Measurements from ENCODE around the gene TDRD10.

The TDRD10 gene

DNA sequence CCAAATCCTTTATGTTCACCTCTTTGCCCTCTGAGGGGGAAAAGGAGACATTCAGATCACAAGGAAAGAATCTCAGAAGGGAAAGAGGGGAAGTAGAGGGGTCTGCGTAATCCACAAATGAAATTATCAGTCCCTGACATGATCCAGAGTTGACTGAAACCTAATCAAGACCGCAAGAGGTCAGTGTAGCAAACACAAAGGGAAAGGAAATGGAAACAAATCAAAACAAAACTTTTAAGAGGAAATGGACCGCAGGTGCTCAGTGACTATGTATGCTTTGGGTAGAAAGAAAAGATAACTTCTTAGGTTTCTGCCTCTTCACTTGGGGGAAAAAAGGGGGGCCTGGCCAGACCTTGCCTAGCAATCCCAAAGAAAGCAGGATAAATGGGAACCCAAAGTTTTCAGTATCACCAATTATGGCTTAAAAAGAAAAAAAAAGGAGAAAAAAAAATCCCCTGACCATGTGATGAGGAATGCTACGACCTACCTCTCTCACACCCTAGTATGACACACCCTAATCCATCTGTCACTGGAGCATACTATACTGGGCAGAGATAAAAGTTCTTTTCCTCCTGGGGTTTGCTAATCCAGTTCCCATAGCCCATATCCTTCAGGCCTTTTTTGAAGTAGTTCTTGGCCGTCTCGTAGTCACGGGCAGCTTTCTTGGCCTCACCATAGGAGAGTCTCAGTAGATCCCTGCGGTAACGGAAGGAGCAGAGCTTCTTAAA lies 82.4 kb downstream of the TDRD10 start:
- TF ChIP-seq FOXP2 (optimal IDR thresholded peaks at IDR 0.05; ENCODE audit: borderline replicate concordance, extremely low read depth, extremely low read length, insufficient read depth) = no peak
- TF ChIP-seq SIN3A (IDR thresholded peaks at IDR 0.05; ENCODE audit: borderline replicate concordance, insufficient read depth, low read length) = no peak

DNA sequence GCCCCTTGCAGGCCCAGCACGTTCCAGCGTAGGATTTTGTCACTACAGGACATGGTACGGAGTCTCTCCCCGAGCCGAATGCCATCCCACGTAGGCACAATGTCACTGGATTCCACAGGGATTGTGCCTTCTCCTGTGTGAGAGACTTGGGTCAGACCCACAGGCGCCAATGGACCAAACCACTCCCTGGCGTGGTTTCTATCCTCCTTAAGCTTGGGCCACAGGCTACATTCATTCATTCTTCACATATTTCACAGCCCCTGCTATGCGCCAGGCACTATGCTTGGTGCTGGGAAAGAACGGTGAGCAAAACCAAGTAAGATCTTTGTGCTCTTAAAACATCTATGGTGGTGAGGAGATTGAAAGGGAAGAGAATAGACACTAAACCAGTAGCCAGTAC lies 84.2 kb downstream of the TDRD10 start:
- TF ChIP-seq POLR2AphosphoS5 (IDR thresholded peaks at IDR 0.05; ENCODE audit: low read depth, low read length) (no peak), FOXP2 (optimal IDR thresholded peaks at IDR 0.05; ENCODE audit: borderline replicate concordance, extremely low read depth, extremely low read length, insufficient read depth) (no peak), SIN3A (IDR thresholded peaks at IDR 0.05; ENCODE audit: borderline replicate concordance, insufficient read depth, low read length) (no peak), TAF1 (IDR thresholded peaks at IDR 0.05; ENCODE audit: borderline replicate concordance, insufficient read depth, low read length) (no peak)
- TF ChIP-seq, protein P1, sequence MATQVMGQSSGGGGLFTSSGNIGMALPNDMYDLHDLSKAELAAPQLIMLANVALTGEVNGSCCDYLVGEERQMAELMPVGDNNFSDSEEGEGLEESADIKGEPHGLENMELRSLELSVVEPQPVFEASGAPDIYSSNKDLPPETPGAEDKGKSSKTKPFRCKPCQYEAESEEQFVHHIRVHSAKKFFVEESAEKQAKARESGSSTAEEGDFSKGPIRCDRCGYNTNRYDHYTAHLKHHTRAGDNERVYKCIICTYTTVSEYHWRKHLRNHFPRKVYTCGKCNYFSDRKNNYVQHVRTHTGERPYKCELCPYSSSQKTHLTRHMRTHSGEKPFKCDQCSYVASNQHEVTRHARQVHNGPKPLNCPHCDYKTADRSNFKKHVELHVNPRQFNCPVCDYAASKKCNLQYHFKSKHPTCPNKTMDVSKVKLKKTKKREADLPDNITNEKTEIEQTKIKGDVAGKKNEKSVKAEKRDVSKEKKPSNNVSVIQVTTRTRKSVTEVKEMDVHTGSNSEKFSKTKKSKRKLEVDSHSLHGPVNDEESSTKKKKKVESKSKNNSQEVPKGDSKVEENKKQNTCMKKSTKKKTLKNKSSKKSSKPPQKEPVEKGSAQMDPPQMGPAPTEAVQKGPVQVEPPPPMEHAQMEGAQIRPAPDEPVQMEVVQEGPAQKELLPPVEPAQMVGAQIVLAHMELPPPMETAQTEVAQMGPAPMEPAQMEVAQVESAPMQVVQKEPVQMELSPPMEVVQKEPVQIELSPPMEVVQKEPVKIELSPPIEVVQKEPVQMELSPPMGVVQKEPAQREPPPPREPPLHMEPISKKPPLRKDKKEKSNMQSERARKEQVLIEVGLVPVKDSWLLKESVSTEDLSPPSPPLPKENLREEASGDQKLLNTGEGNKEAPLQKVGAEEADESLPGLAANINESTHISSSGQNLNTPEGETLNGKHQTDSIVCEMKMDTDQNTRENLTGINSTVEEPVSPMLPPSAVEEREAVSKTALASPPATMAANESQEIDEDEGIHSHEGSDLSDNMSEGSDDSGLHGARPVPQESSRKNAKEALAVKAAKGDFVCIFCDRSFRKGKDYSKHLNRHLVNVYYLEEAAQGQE (IDR thresholded peaks at IDR 0.05; ENCODE audit: insufficient read depth in 1 of 2, low read depth in 2 of 2, low read length in 2 of 2) = no peak

GRCh38 chr1:154586641-154587040 lies 84.6 kb downstream of the TDRD10 start:
- TF ChIP-seq POLR2AphosphoS5 (IDR thresholded peaks at IDR 0.05; ENCODE audit: low read depth, low read length) (no peak), FOXP2 (optimal IDR thresholded peaks at IDR 0.05; ENCODE audit: borderline replicate concordance, extremely low read depth, extremely low read length, insufficient read depth) (no peak), TAF1 (IDR thresholded peaks at IDR 0.05; ENCODE audit: borderline replicate concordance, insufficient read depth, low read length) (no peak), SIN3A (IDR thresholded peaks at IDR 0.05; ENCODE audit: borderline replicate concordance, insufficient read depth, low read length) (no peak)
- TF ChIP-seq, protein P1 (IDR thresholded peaks at IDR 0.05; ENCODE audit: insufficient read depth in 1 of 2, low read depth in 2 of 2, low read length in 2 of 2) = no peak

DNA sequence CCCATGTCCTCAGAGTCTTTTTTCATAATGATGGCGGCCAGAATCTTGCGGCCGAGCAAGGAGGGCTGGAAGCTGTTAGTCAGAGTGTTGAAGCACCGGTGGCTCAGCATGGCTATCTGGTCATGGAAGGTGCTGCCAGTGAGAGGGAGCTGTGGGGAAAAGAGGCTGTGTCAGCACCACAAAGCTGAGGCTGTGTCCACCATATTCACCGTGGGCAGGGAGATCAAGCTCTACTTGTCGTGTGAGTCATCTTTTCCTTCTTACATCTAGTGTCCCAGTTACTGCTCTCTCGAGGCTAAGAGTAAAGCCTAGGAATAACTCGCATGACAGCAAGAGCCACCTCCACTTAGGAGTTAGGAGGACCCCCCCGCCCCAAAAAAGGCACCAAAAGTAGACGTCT lies 87.8 kb downstream of the TDRD10 start:
- no peak for TF ChIP-seq FOXP2 (optimal IDR thresholded peaks at IDR 0.05; ENCODE audit: borderline replicate concordance, extremely low read depth, extremely low read length, insufficient read depth)
- TF ChIP-seq TAF1 (IDR thresholded peaks at IDR 0.05; ENCODE audit: borderline replicate concordance, insufficient read depth, low read length) = no peak
- no peak for TF ChIP-seq SIN3A (IDR thresholded peaks at IDR 0.05; ENCODE audit: borderline replicate concordance, insufficient read depth, low read length)
- TF ChIP-seq, protein P1 (IDR thresholded peaks at IDR 0.05; ENCODE audit: insufficient read depth in 1 of 2, low read depth in 2 of 2, low read length in 2 of 2) = no peak
- TF ChIP-seq POLR2AphosphoS5 (IDR thresholded peaks at IDR 0.05; ENCODE audit: low read depth, low read length) = no peak

DNA sequence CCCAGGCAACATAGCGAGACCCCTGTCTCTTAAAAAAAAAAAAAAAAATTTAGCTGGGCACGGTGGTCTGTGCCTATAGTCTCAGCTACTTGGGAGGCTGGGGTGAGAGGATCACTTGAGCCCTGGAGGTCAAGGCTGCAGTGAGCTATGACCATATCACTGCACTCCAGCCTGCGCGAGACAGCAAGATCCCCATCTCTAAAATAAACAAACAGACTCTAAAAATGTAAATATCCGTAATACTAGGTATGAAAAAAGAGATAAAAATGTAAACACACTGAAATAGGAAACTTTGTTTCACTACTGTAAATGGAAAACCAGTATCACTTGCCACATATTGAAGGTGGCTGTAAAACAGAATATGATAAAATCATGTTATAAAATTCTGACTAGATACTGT lies 88.7 kb downstream of the TDRD10 start:
- TF ChIP-seq TAF1 (IDR thresholded peaks at IDR 0.05; ENCODE audit: borderline replicate concordance, insufficient read depth, low read length) (no peak), FOXP2 (optimal IDR thresholded peaks at IDR 0.05; ENCODE audit: borderline replicate concordance, extremely low read depth, extremely low read length, insufficient read depth) (no peak), SIN3A (IDR thresholded peaks at IDR 0.05; ENCODE audit: borderline replicate concordance, insufficient read depth, low read length) (no peak), POLR2AphosphoS5 (IDR thresholded peaks at IDR 0.05; ENCODE audit: low read depth, low read length) (no peak)
- TF ChIP-seq, protein P1 (IDR thresholded peaks at IDR 0.05; ENCODE audit: insufficient read depth in 1 of 2, low read depth in 2 of 2, low read length in 2 of 2) = no peak
